ENCODE measurements around the gene CAPN3.

Gene CAPN3

GRCh38 chr15:42344763-42345162, 14.5 kb upstream of the CAPN3 start:
- no peak for TF ChIP-seq POLR2A (IDR thresholded peaks at IDR 0.05; ENCODE audit: low read length)
- TF ChIP-seq GATA1 (IDR thresholded peaks at IDR 0.05; ENCODE audit: low read depth, low read length), result no peak
- no peak for DNase-seq

GRCh38 chr15:42345504-42345903, 13.8 kb upstream of the CAPN3 start:
- no peak for DNase-seq
- no peak for TF ChIP-seq GATA1 (IDR thresholded peaks at IDR 0.05; ENCODE audit: low read depth, low read length)
- no peak for TF ChIP-seq POLR2A (IDR thresholded peaks at IDR 0.05; ENCODE audit: low read length)

- DNase-seq, result no peak
- TF ChIP-seq POLR2A (IDR thresholded peaks at IDR 0.05; ENCODE audit: low read length) (no peak), GATA1 (IDR thresholded peaks at IDR 0.05; ENCODE audit: low read depth, low read length) (no peak)
Observed at GRCh38 chr15:42348083-42348482, 11.2 kb upstream of the CAPN3 start.

- no peak for DNase-seq
- TF ChIP-seq POLR2A (IDR thresholded peaks at IDR 0.05; ENCODE audit: low read length) (no peak), GATA1 (IDR thresholded peaks at IDR 0.05; ENCODE audit: low read depth, low read length) (no peak)
Observed at GRCh38 chr15:42349186-42349585, 10.1 kb upstream of the CAPN3 start.

DNA sequence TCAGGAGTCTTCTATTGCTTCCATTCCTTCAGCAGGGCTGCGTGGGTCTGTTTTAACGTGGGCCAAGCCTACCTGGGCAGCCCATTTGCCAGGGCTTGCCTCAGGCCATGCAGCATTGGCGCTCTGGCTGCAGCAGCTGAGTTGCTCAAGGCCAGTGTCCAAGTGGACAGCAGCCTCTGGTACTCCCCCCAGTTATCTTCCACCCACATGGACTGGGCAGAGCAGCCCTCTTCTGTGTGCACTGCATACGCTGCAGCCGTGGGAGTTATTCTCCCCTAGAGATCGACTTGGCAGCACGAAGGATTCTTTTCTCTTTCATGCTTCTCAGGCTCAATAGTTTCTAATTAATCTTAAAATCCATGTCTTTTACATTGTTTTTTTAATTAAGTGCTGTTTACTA, 6.9 kb upstream of the CAPN3 start:
- TF ChIP-seq POLR2A (IDR thresholded peaks at IDR 0.05; ENCODE audit: low read length), result no peak
- TF ChIP-seq GATA1 (IDR thresholded peaks at IDR 0.05; ENCODE audit: low read depth, low read length), result no peak
- DNase-seq, result no peak

DNA sequence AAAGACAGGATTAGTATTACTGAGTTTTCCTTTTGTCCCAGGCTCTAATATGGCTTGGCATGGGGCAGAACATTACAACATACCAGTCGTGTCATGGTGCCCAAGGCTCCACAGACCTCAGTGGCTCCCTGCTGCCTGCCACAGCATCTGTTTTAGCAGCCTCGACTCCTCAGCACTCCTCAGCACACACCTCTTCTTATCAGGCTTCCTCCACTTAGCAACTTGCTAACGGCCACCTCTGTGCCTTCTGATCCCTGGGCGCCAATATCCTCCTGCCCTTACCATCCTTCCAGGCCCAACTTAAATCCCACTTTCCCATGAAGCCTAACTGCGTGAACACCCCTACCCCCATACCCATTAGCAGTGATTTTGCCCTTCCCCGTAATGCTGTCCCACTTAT, 6.2 kb upstream of the CAPN3 start:
- no peak for DNase-seq
- TF ChIP-seq GATA1 (IDR thresholded peaks at IDR 0.05; ENCODE audit: low read depth, low read length), result no peak
- TF ChIP-seq POLR2A (IDR thresholded peaks at IDR 0.05; ENCODE audit: low read length), result no peak

GRCh38 chr15:42354824-42355223, 4.5 kb upstream of the CAPN3 start:
- TF ChIP-seq GATA1 (IDR thresholded peaks at IDR 0.05; ENCODE audit: low read depth, low read length) (no peak), POLR2A (IDR thresholded peaks at IDR 0.05; ENCODE audit: low read length) (no peak)
- DNase-seq, result no peak

- DNase-seq, result no peak
- TF ChIP-seq GATA1 (IDR thresholded peaks at IDR 0.05; ENCODE audit: low read depth, low read length) (no peak), POLR2A (IDR thresholded peaks at IDR 0.05; ENCODE audit: low read length) (no peak)
Observed at GRCh38 chr15:42355291-42355690, 4.0 kb upstream of the CAPN3 start.

GRCh38 chr15:42356851-42357250, 2.5 kb upstream of the CAPN3 start:
- TF ChIP-seq POLR2A (IDR thresholded peaks at IDR 0.05; ENCODE audit: low read length) (no peak), GATA1 (IDR thresholded peaks at IDR 0.05; ENCODE audit: low read depth, low read length) (no peak)
- no peak for DNase-seq

GRCh38 chr15:42358141-42358540, 1.2 kb upstream of the CAPN3 start:
- TF ChIP-seq POLR2A (IDR thresholded peaks at IDR 0.05; ENCODE audit: low read length) (no peak), GATA1 (IDR thresholded peaks at IDR 0.05; ENCODE audit: low read depth, low read length) (no peak)
- DNase-seq, result no peak

DNA sequence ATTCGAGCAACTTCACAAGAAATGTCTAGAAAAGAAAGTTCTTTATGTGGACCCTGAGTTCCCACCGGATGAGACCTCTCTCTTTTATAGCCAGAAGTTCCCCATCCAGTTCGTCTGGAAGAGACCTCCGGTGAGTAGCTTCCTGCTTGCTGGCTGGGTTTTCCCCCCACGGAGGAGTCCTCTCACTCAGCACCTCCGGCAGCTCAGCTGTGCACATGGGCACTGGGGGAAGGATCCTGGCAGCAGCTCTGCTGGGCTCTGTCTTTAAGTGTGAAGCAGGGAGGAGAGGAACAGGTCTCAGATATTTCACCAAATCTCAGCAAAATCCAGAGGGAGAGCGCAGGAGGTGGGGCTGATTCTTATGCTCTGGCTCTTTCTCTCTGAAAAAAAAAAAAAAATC, 684 bp downstream of the CAPN3 start:
- DNase-seq, result no peak

GRCh38 chr15:42360535-42361112, 1.3 kb downstream of the CAPN3 start:
- DNase-seq, result no peak
- TF ChIP-seq POLR2A (IDR thresholded peaks at IDR 0.05; ENCODE audit: low read length) (no peak), GATA1 (IDR thresholded peaks at IDR 0.05; ENCODE audit: low read depth, low read length) (no peak)

More for the DNA sequence above, 684 bp downstream of the CAPN3 start:
- TF ChIP-seq GATA1 (IDR thresholded peaks at IDR 0.05; ENCODE audit: low read depth, low read length) (no peak), POLR2A (IDR thresholded peaks at IDR 0.05; ENCODE audit: low read length) (no peak)

DNA sequence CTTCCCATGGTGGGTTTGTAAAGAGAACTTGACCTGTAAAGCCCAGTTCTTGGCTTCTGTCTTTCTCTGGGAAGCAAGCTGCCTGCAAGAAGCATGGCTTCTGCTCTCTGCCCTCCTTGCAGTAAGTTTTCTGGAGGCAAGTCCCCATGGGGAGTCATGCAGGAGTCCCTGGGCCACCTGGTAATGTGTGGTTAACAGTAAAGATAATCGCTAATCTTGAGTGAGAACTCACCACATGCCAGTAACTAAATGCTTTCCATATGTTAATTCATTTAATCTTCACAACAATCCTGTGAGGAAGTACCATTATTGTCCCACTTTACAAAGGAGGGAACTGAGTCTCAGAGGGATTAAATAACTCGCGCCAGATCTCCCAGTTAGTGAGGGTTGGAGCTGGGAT, 4.2 kb downstream of the CAPN3 start:
- TF ChIP-seq POLR2A (IDR thresholded peaks at IDR 0.05; ENCODE audit: low read length), result no peak
- no peak for TF ChIP-seq GATA1 (IDR thresholded peaks at IDR 0.05; ENCODE audit: low read depth, low read length)

GRCh38 chr15:42363942-42364341, 4.6 kb downstream of the CAPN3 start:
- DNase-seq, result no peak
- no peak for TF ChIP-seq GATA1 (IDR thresholded peaks at IDR 0.05; ENCODE audit: low read depth, low read length)
- no peak for TF ChIP-seq POLR2A (IDR thresholded peaks at IDR 0.05; ENCODE audit: low read length)

More for the DNA sequence above, 4.2 kb downstream of the CAPN3 start:
- DNase-seq, result no peak

- DNase-seq, result no peak
- TF ChIP-seq GATA1 (IDR thresholded peaks at IDR 0.05; ENCODE audit: low read depth, low read length) (no peak), POLR2A (IDR thresholded peaks at IDR 0.05; ENCODE audit: low read length) (no peak)
Observed at GRCh38 chr15:42364529-42364928, 5.2 kb downstream of the CAPN3 start.
